Stimulated activated naive CD8-positive, alpha-beta T cell treated with anti-CD3 and anti-CD28 coated beads, Interleukin-15, amount 100 ng/mL, for 72 hours (primary cell): ENCODE measurements around the gene OR2T2.
A peak's percentile ranks its signal among the peaks of the same experiment; 100 is the strongest.
"Not testable (repeated sequence)": the region's sequence is repeated elsewhere in the genome, so short reads cannot be mapped to it uniquely, and the experiment has no call there.

ENCODE experiments used
- ATAC-seq: fragments of 150-1000 bp; cut with Tn5 transposase; 2 replicates; pipeline ENCODE4 v1.10.0; 2021; ENCODE audit warnings: mild to moderate bottlenecking, moderate library complexity
- DNase-seq, 2 donors: peaks; one replicate each; pipeline ENCODE4 v3.0.0; 2021 to 2022
- H3K27ac Mint-ChIP-seq, 2 donors: one replicate each; pipeline ENCODE4 v1.8.0; 2022; ENCODE audit warnings: mild to moderate bottlenecking in 2 of 2, mixed read lengths in 2 of 2, moderate library complexity in 2 of 2
- H3K27me3 Mint-ChIP-seq: one replicate; pipeline ENCODE4 v1.8.0; 2022; ENCODE audit warnings: mixed read lengths
- H3K4me1 Mint-ChIP-seq: one replicate; pipeline ENCODE4 v1.8.0; 2022; ENCODE audit warnings: mild to moderate bottlenecking, mixed read lengths
- H3K4me3 Mint-ChIP-seq, 2 donors: one replicate each; pipeline ENCODE4 v1.8.0; 2022; ENCODE audit warnings: mild to moderate bottlenecking in 2 of 2, mixed read lengths in 2 of 2, moderate library complexity in 1 of 2
- H3K9me3 Mint-ChIP-seq, 2 donors: one replicate each; pipeline ENCODE4 v1.8.0; 2022; ENCODE audit warnings: mixed read lengths in 2 of 2

Gene OR2T2

GRCh38 chr1:248481686-248482579 lies 36.5 kb downstream of the OR2T2 start:
- H3K4me3 Mint-ChIP-seq = peak overlapping the region; percentile 66 to 90
- H3K27me3 Mint-ChIP-seq, H3K9me3 Mint-ChIP-seq, H3K4me1 Mint-ChIP-seq: not testable (repeated sequence)
- ATAC-seq = peak; percentile 91
- peak overlapping the region; percentile 96 to 97 for H3K27ac Mint-ChIP-seq
- peak; percentile 30 to 48 for DNase-seq

- not testable (repeated sequence) for ATAC-seq, DNase-seq, H3K9me3 Mint-ChIP-seq, H3K4me3 Mint-ChIP-seq, H3K27ac Mint-ChIP-seq, H3K4me1 Mint-ChIP-seq, H3K27me3 Mint-ChIP-seq
Measured at GRCh38 chr1:248488289-248488688, 42.9 kb downstream of the OR2T2 start, which contains the start of gene OR2T5. OR2T5 (plus strand) TSS chr1:248488589; CDS start chr1:248488589, 0 bp downstream.

GRCh38 chr1:248496661-248497060 lies 51.2 kb downstream of the OR2T2 start:
- not testable (repeated sequence) for H3K9me3 Mint-ChIP-seq, H3K27me3 Mint-ChIP-seq, H3K27ac Mint-ChIP-seq, DNase-seq, H3K4me3 Mint-ChIP-seq, H3K4me1 Mint-ChIP-seq
- ATAC-seq = peak; percentile 20

- not testable (repeated sequence) for H3K4me1 Mint-ChIP-seq, H3K9me3 Mint-ChIP-seq, DNase-seq, H3K27me3 Mint-ChIP-seq, H3K4me3 Mint-ChIP-seq
- peak overlapping the region in 1 of 2 donors; percentile 20 for H3K27ac Mint-ChIP-seq
- ATAC-seq = peak; percentile 45
Measured at GRCh38 chr1:248500305-248501035, 55.0 kb downstream of the OR2T2 start.
